SK-N-DZ (cell line): ENCODE results near the gene FSHR.

Source experiments
- DNase-seq: peaks from one replicate; pipeline ENCODE4 v3.0.0-alpha.2; 2015; ENCODE audit warnings: low spot score

FSHR gene

GRCh38 chr2:48965204-48965603 lies 189.1 kb downstream of the FSHR start:
- DNase-seq, result no peak

GRCh38 chr2:48961009-48961408 lies 193.3 kb downstream of the FSHR start:
- DNase-seq, result no peak

- DNase-seq, result no peak
These were observed 199.4 kb downstream of the FSHR start for GRCh38 chr2:48954935-48955334.

GRCh38 chr2:48954311-48954710 lies 200.0 kb downstream of the FSHR start:
- DNase-seq, result no peak

GRCh38 chr2:48952614-48953013 lies 201.7 kb downstream of the FSHR start:
- DNase-seq, result no peak

GRCh38 chr2:48952143-48952542 lies 202.2 kb downstream of the FSHR start:
- peak; percentile 18 for DNase-seq

GRCh38 chr2:48948400-48949125 lies 205.8 kb downstream of the FSHR start:
- DNase-seq, result no peak

GRCh38 chr2:48946449-48947048 lies 207.8 kb downstream of the FSHR start:
- DNase-seq, result peak; percentile 62

GRCh38 chr2:48944956-48945355 lies 209.4 kb downstream of the FSHR start:
- no peak for DNase-seq

- no peak for DNase-seq
These were observed 210.9 kb downstream of the FSHR start for GRCh38 chr2:48943436-48943835.

- DNase-seq, result no peak
These were observed 212.4 kb downstream of the FSHR start for GRCh38 chr2:48941908-48942307.

GRCh38 chr2:48941456-48941855 lies 212.9 kb downstream of the FSHR start:
- no peak for DNase-seq

GRCh38 chr2:48940606-48941005 lies 213.7 kb downstream of the FSHR start:
- peak; percentile 3 for DNase-seq

GRCh38 chr2:48939232-48939631 lies 215.1 kb downstream of the FSHR start:
- DNase-seq, result no peak

- DNase-seq, result no peak
These were observed 216.1 kb downstream of the FSHR start for GRCh38 chr2:48938231-48938630.

- DNase-seq, result no peak
These were observed 219.5 kb downstream of the FSHR start for GRCh38 chr2:48934807-48935206.

- peak; percentile 69 for DNase-seq
These were observed 220.4 kb downstream of the FSHR start for GRCh38 chr2:48933828-48934497.

- DNase-seq, result no peak
These were observed 221.6 kb downstream of the FSHR start for GRCh38 chr2:48932667-48933066.

- DNase-seq, result no peak
These were observed 224.6 kb downstream of the FSHR start for GRCh38 chr2:48929571-48930301.

GRCh38 chr2:48927355-48927754 lies 227.0 kb downstream of the FSHR start:
- DNase-seq, result no peak

- no peak for DNase-seq
These were observed 238.4 kb downstream of the FSHR start for GRCh38 chr2:48915884-48916283.

- no peak for DNase-seq
These were observed 239.1 kb downstream of the FSHR start for GRCh38 chr2:48915227-48915626.
